GM12878 (cell line): Measurements from ENCODE around the gene NUDT9.

Experiments
- CBX5 ChIP-seq: sonication (generic); IDR thresholded peaks from 2 replicates; pipeline ENCODE4 v1.6.1; 2016; ENCODE audit warnings: low read depth, moderate library complexity, mild to moderate bottlenecking, inconsistent platforms
- CTCF ChIP-seq, 3 experiments: IDR thresholded peaks in 2 of 3; conservative IDR thresholded peaks in 1 of 3; 2 replicates each; pipeline ENCODE4 v1.5.1; 2011; ENCODE audit warnings: low read depth in 3 of 3, low read length in 3 of 3, mild to moderate bottlenecking in 3 of 3, control low read depth in 2 of 3, moderate library complexity in 2 of 3, inconsistent platforms in 1 of 3, mixed read lengths in 1 of 3; ENCODE audit not compliant: control insufficient read depth in 2 of 3, insufficient read depth in 1 of 3; ENCODE audit errors: extremely low read depth in 1 of 3
- E4F1 ChIP-seq: fragments of 450-650 bp; IDR thresholded peaks from 2 replicates; pipeline ENCODE4 v1.6.1; 2018; ENCODE audit warnings: borderline replicate concordance, mild to moderate bottlenecking; ENCODE audit not compliant: partially characterized antibody
- MYC ChIP-seq: IDR thresholded peaks from 2 replicates; pipeline ENCODE4 v1.6.1; 2011; ENCODE audit warnings: mild to moderate bottlenecking, low read length, moderate library complexity, inconsistent platforms; ENCODE audit not compliant: insufficient read depth, insufficient replicate concordance, insufficient read length, severe bottlenecking
- POLR2AphosphoS5 ChIP-seq: IDR thresholded peaks from 2 replicates; pipeline ENCODE4 v1.6.1; 2011; ENCODE audit warnings: mild to moderate bottlenecking, low read length, inconsistent platforms
- SP1 ChIP-seq: IDR thresholded peaks from one replicate; pipeline ENCODE4 v1.6.1; 2011; ENCODE audit warnings: low read depth, low read length
- ZNF24 ChIP-seq: fragments of 450-650 bp; IDR thresholded peaks from 2 replicates; pipeline ENCODE4 v1.6.1; 2017; ENCODE audit warnings: antibody characterized with exemption, mild to moderate bottlenecking

DNA sequence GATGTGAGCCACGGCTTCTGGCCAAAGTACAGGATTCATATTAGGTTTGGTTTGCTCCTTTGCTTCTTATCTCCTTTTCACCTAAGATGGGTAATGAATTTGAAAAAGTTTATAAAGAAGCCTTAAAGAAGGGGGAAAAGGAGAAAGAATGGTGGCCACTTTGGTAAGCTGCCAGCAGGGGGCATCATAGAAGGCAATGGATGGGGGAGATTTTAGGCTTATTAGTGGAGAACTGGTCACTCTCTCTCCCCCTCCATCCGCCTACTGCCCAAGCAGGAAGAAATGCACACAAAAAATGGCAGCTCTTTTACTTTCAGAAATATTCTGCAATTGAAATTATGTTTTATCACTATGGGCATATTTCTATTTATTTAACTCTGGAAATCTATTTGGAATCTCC is 74.8 kb downstream of the NUDT9 start:
- no peak for TF ChIP-seq POLR2AphosphoS5
- TF ChIP-seq CBX5, result no peak
- TF ChIP-seq ZNF24, result no peak
- no peak for TF ChIP-seq E4F1
- TF ChIP-seq SP1, result no peak
- no peak for TF ChIP-seq MYC
- TF ChIP-seq CTCF (IDR thresholded peaks at IDR 0.05 in 2 of 3, conservative IDR thresholded peaks at IDR 0.05 in 1 of 3; ENCODE audit: control insufficient read depth in 2 of 3, extremely low read depth in 1 of 3, insufficient read depth in 1 of 3, low read depth in 3 of 3, low read length in 3 of 3), result peak; percentile 25 to 52 (median 48); a peak in 5 of 6 replicates
